Pancreas (tissue), 10 donors: ENCODE measurements around the gene DNAL4. TPM values are rescaled to one million over a fixed set of nuclear protein-coding genes. Genes with fewer than 3 reads are reported as not detected.

ENCODE experiments used
- ATAC-seq, 4 donors: fragments of 200-7000 bp; cut with Tn5 transposase; one replicate each; pipeline versions ENCODE4 v1.8.0 to v1.9.1; 2020; ENCODE audit warnings: mild to moderate bottlenecking in 4 of 4, moderate library complexity in 4 of 4
- DNase-seq, 6 donors: peaks; one replicate each; pipeline ENCODE4 v3.0.0-alpha.2; 2020
- FAIRE-seq: peaks from 2 replicates; lab custom pipeline; 2012; peaks lifted over from hg19 to GRCh38; lab: Jason Lieb, UNC
- H3K27ac ChIP-seq, 4 donors: fragments of 200-600 bp; sonication (generic); 1 replicate in 3 of 4; 2 replicates in 1 of 4; pipeline versions ENCODE4 v1.5.0 to v1.8.0; 2020
- H3K27me3 ChIP-seq, 4 donors: fragments of 200-600 bp; one replicate each; pipeline ENCODE4 v1.8.0; 2021
- H3K36me3 ChIP-seq, 3 donors: fragments of 200-600 bp; sonication (generic) in 1 of 3; one replicate each; pipeline versions ENCODE4 v1.5.0 to v1.8.0; 2020 to 2021
- H3K4me1 ChIP-seq, 3 donors: fragments of 200-600 bp; one replicate each; pipeline ENCODE4 v1.8.0; 2021
- H3K4me3 ChIP-seq, 4 donors: fragments of 200-600 bp; sonication (generic) in 2 of 4; one replicate each; pipeline versions ENCODE4 v1.5.0 to v1.8.0; 2020 to 2021
- H3K9me3 ChIP-seq, 4 donors: fragments of 200-600 bp; one replicate each; pipeline ENCODE4 v1.8.0; 2021
- CTCF ChIP-seq, 4 donors: fragments of 200-600 bp; sonication (generic) in 3 of 4; IDR thresholded peaks; one replicate each; pipeline versions ENCODE4 v1.5.0 to v1.8.0; 2021; ENCODE audit warnings: antibody characterized with exemption in 4 of 4
- WGBS, 2 donors: extraction: QIAGEN DNeasy Blood & Tissue Kit; methylation state at CpG; one replicate each; pipeline ENCODE4 v1.1.7; 2013; 5-methylcytosine and 5-hydroxymethylcytosine counted together
- intact Hi-C, 3 donors: fragments of 100-400 bp; cut with DNase I; formaldehyde crosslinking; loops; one replicate each; pipeline versions ENCODE4 v1.11.1 to v1.14.2; 2022
- polyA plus RNA-seq, 2 donors: library from polyadenylated mRNA; stranded (reverse); fragments of 200-250 nt; gene quantifications; one replicate each; pipeline ENCODE4 v1.2.3, GENCODE V29; 2013
- total RNA-seq, 6 donors: library from RNA; stranded (reverse); fragmentation: NEBNext Ultra II Directional in 4 of 6; extraction: Animal tissue kit (Norgen Biotek cat#: 25700) in 4 of 6; gene quantifications; one replicate each; pipeline versions ENCODE4 v1.2.1 to v1.2.4, GENCODE V29; 2021 to 2023
- donor health status: healthy with polysubstance abuse.
- donor health status: DM: no; HTN: no; CAD: no; lungs with moderate emphysema.
- donor health status: DM: no; HTN: no; CAD: no.
- donor health status: control.
- donor health status: control.
- donor health status: Bipolar disorder and iron deficiency.
- donor health status: DM: yes; HTN: yes; CAD: no.
- donor health status: DM: no; HTN: no; CAD: no.
- donor health status: DM: no; HTN: no; CAD: no.
- donor health status: DM: yes; HTN: yes; CAD: no.

The DNAL4 gene
- total and polyA plus RNA-seq, 8 donors: 7.7 to 16.2 (median 11.1) TPM

DNA sequence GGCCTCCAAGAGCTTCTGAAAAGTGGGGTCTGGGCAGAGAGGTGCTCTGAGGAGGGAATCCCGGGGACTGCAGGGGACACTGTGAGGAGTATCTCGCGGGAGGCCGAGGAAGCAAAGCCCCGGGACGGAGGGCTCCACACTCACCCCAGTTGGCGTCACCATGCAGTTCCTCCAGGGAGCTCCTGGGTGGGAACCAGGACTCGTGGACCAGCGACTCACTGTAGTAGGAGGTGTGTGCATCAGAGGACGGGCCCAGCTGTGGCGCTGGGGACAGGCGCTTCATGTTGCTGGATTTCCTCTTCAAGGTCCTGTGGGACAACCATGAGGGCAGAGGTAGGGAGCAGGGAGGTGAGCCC lies 42.9 kb downstream of the DNAL4 start:
- no peak for TF ChIP-seq CTCF (IDR thresholded peaks at IDR 0.05)
- peak in 3 of 6 donors; percentile 13 to 72 (median 33) for DNase-seq
- H3K4me3 ChIP-seq: no peak overlapping the region

GRCh38 chr22:38750638-38751037 lies 43.3 kb downstream of the DNAL4 start:
- peaks cover 7 to 67% (median 38%) of the 10 kb centered on the region in 3 donors for H3K36me3 ChIP-seq
- WGBS, 2 donors: 90 to 91% methylated on average over 17 of the region's 17 CpGs
- no peak for TF ChIP-seq CTCF (IDR thresholded peaks at IDR 0.05)
- intact Hi-C loops: no loop called here
- FAIRE-seq: no peak
- DNase-seq: peak in 3 of 6 donors; percentile 13 to 66 (median 32)
- no peak for ATAC-seq
- no peaks in the 10 kb centered on the region for H3K27me3 ChIP-seq
- no peaks in the 10 kb centered on the region for H3K9me3 ChIP-seq
- no peak overlapping the region for H3K27ac ChIP-seq
- peaks cover 7 to 16% (median 7%) of the 10 kb centered on the region in 3 donors for H3K4me1 ChIP-seq
- no peak overlapping the region for H3K4me3 ChIP-seq

More for the DNA sequence above, 42.9 kb downstream of the DNAL4 start:
- intact Hi-C loops: no loop called here
- WGBS, 2 donors: 92 to 93% methylated on average over 12 of the region's 12 CpGs
- no peak for FAIRE-seq
- ATAC-seq: no peak
- Histone ChIP-seq H3K27ac (no peak overlapping the region), H3K36me3 (peaks cover 7 to 63% (median 37%) of the 10 kb centered on the region in 3 donors), H3K4me1 (peaks cover 7 to 16% (median 7%) of the 10 kb centered on the region in 3 donors), H3K9me3 (no peaks in the 10 kb centered on the region), H3K27me3 (no peaks in the 10 kb centered on the region)

DNA sequence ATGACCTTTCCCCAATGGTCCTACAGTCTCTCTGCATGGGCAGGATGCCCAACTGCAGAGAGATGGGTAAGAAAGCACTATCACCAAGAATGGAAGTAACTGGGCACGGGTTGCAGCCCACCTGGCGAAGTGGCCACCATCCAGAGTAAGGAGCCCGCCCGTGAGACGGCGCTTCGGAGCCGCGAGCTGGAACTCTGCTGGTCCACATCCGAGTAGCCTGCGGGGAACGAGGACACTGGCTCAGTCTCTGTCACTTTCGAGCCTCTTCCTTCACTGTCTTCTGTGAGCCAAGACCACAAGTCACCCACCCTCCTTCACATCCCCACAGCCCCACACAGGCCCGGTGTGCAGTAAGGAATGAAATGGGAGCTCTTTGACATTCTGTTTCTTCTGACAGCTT lies 43.8 kb downstream of the DNAL4 start:
- H3K4me1 ChIP-seq: peaks cover 7 to 16% (median 7%) of the 10 kb centered on the region in 3 donors
- intact Hi-C loops: no loop called here

DNA sequence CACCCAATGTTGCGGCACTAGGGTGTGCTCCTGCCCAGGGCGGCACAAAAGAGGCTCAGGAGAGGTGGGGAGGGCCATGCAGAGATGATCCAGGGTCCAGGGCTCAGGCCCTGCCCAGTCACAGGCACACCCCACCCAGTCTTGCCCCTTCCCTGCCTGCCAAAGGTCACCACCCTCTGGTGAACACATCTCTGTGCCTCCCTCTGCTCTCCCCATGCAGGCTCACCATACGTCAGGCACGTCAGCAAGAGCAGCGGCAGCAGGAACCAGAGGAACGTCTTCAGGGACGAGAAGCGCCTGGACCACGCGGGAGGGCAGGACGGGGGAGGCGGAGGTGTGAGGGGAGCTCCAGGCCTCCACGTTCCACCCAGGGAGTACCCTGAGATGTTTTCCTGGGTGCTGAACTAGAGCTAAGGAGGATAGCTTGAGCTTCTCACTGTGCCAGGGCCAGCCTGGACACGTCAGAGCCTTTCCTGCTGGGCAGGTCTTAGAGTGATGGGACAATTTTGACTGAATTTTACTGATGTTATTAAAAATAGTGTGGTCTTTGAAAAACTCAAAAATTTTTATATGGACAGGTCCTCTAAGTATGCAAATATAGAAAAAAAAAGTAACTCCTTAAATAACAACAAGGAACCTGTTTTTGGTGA lies 45.3 kb downstream of the DNAL4 start:
- ATAC-seq (no peak), FAIRE-seq (no peak), DNase-seq (no peak)
- Histone ChIP-seq H3K27ac (no peak overlapping the region), H3K9me3 (no peaks in the 10 kb centered on the region), H3K4me1 (peaks cover 4 to 10% (median 6%) of the 10 kb centered on the region in 3 donors), H3K27me3 (no peaks in the 10 kb centered on the region), H3K4me3 (no peak overlapping the region), H3K36me3 (peaks cover 10 to 88% (median 43%) of the 10 kb centered on the region in 3 donors)
- intact Hi-C loops: no loop called here
- WGBS, 2 donors: 87 to 91% methylated on average over 14 of the region's 14 CpGs
- TF ChIP-seq CTCF (IDR thresholded peaks at IDR 0.05): no peak

More for the DNA sequence above, 43.8 kb downstream of the DNAL4 start:
- no peak for FAIRE-seq
- ATAC-seq: no peak
- Histone ChIP-seq H3K27me3 (no peaks in the 10 kb centered on the region), H3K27ac (no peak overlapping the region), H3K36me3 (peaks cover 7 to 73% (median 43%) of the 10 kb centered on the region in 3 donors), H3K4me3 (no peak overlapping the region), H3K9me3 (no peaks in the 10 kb centered on the region)
- no peak for DNase-seq
- 94 to 95% methylated on average over 14 of the region's 14 CpGs for WGBS, 2 donors
- no peak for TF ChIP-seq CTCF (IDR thresholded peaks at IDR 0.05)
